ENCODE data around the gene ST8SIA4.

DNA sequence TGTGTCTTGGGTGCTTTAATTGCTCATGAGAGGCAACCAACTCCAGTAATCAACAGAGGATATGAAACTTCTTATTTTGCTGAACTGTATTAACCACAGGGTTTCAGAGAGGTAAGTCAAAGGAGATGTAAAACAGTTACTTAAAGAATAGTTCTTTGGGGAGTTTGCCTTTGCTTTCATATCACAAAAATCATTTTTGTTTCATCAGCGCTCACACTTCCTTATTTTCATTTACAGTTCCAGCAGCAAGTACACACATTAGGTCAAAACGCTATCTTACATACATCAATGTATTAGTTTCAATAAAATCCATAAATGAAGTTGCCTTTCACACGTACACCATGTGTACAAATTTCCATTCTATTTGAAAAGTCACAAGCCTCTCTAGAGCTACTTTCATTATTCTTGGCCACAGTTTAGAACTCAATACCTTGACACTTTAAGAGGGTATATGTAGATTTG is 50.1 kb downstream of the ST8SIA4 start:
- TF ChIP-seq, protein P1, sequence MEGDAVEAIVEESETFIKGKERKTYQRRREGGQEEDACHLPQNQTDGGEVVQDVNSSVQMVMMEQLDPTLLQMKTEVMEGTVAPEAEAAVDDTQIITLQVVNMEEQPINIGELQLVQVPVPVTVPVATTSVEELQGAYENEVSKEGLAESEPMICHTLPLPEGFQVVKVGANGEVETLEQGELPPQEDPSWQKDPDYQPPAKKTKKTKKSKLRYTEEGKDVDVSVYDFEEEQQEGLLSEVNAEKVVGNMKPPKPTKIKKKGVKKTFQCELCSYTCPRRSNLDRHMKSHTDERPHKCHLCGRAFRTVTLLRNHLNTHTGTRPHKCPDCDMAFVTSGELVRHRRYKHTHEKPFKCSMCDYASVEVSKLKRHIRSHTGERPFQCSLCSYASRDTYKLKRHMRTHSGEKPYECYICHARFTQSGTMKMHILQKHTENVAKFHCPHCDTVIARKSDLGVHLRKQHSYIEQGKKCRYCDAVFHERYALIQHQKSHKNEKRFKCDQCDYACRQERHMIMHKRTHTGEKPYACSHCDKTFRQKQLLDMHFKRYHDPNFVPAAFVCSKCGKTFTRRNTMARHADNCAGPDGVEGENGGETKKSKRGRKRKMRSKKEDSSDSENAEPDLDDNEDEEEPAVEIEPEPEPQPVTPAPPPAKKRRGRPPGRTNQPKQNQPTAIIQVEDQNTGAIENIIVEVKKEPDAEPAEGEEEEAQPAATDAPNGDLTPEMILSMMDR (IDR thresholded peaks at IDR 0.05) = no peak
- TF ChIP-seq EZH2 (IDR thresholded peaks at IDR 0.05; ENCODE audit: borderline replicate concordance, insufficient read depth, low read depth, low read length, poor library complexity, severe bottlenecking) = no peak

Measured in B cell (primary cell).